IPS-18c (cell line): ENCODE data around the gene DCHS2.
"Not testable (repeated sequence)": the region's sequence is repeated elsewhere in the genome, so short reads cannot be mapped to it uniquely, and the experiment has no call there.

Experiments
- H3K4me3 ChIP-seq: 2 replicates; pipeline ENCODE4 v1.7.0; 2013; ENCODE audit warnings: low read depth, mild to moderate bottlenecking, low read length, moderate library complexity; ENCODE audit not compliant: insufficient read depth
- H3K9me3 ChIP-seq: one replicate; pipeline ENCODE4 v1.6.1; 2013; ENCODE audit warnings: mild to moderate bottlenecking, low read length, moderate library complexity; ENCODE audit not compliant: control insufficient read depth, insufficient read depth

Gene DCHS2

DNA sequence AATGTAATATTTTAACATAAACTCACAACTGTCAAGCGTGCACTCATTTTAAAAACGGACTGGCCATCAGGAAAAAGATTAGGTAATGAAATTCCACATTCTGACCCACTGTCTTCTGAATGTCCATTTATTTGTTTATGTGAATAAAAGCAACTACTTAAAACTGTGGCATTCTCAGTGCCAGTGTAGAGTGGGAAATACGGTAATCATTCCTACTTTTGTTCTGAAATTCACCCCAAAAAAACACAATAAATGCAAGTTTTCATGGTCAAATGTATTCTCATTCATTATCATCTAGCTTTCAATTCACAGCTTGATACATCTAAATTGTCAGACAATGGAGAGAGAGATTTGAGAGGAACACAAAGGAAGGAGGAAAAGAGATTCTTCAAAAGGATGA, 260.9 kb downstream of the DCHS2 start:
- Histone ChIP-seq H3K9me3 (no peaks in the 10 kb centered on the region), H3K4me3 (no peak overlapping the region)

DNA sequence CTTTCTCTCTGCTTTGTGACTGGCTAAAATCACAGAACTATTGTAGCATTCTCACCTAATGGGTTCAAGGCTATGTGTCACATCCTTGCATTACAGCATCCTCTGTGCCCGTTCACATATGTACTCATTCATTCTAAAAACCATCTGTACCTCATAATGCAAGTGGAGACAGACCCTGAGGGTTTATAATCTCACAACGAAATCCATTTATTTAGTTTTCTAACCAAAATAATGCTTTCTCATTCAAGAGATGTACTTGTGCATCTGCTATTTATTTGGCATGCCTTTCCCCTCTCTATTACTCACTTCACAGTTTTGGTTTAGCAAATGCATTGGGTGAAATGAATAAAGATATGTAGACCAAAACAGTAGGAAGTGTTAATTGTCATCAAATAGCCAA, 261.5 kb downstream of the DCHS2 start:
- Histone ChIP-seq H3K9me3 (no peaks in the 10 kb centered on the region), H3K4me3 (no peak overlapping the region)

DNA sequence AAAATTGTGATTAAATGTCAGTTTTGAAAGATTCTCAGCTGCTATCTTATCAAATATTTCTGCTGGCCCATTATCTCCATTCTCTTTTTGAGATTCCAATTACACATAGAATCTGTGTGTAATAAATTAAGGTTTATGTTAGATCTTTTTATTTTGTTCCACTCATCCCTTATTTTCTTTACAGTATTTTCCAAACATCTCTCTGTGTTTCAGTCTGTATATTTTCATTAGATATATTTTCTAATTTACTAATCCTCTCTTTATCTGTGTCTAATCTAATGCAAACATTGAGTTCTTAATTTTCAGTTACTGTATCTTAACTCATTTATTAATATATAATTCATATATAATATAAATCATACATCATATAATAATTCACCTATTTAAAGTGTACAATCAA, 268.7 kb downstream of the DCHS2 start:
- peaks cover 2% of the 10 kb centered on the region for H3K9me3 ChIP-seq
- no peak overlapping the region for H3K4me3 ChIP-seq

DNA sequence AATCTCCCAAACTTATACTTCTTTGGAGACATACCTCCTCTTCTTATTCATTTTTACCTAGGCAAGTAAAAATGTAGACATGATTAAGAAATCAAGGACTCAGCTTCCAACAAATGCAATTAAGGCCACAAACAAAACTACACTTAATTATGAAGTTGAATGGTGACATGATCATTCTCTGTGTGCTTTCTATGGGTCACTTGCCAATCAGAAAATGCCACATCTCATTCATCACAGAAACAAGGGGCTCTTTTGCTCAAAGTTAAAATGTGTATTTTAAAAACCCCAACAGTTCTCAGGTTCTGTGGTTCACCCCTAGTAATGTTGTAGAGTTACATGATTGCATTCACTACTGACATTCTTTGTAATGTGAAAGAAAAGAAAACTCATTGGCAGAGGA, 273.5 kb downstream of the DCHS2 start:
- Histone ChIP-seq H3K4me3 (no peak overlapping the region), H3K9me3 (peaks cover 2% of the 10 kb centered on the region)

DNA sequence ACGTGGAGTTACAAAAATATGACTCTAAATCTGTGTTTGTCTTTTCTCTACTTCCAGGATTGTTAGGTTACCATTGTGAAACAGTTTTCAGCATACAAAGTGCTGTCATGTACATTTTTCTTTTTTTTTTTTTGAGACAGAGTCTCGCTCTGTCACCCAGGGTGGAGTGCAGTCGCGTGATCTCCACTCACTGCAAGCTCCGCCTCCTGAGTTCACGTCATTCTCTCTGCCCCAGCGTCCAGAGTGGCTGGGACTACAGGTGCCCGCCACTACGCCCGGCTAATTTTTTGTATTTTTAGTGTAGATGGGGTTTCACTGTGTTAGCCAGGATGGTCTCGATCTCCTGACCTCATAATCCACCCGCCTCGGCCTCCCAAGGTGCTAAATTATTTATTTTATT, 274.2 kb downstream of the DCHS2 start:
- not testable (repeated sequence) for H3K9me3 ChIP-seq, H3K4me3 ChIP-seq

DNA sequence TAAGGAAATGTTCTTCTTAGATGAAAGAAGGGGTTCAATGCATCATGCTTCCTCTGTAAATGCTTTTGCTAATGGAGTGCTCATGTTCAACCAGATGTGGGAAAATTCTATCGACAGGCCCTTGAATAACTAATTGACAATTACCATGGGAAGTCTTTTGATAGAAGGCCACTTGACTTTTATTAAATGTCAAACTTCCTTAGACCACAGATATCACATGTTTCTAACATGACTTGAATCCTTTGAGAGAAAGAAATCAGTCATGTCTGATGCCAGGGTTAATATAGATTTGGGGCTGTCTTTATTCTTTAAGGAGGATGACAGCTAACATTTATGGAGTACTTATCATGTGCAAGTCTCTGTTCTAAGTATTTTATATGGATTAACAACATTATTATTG, 280.1 kb downstream of the DCHS2 start:
- H3K9me3 ChIP-seq, result no peaks in the 10 kb centered on the region
- no peak overlapping the region for H3K4me3 ChIP-seq

DNA sequence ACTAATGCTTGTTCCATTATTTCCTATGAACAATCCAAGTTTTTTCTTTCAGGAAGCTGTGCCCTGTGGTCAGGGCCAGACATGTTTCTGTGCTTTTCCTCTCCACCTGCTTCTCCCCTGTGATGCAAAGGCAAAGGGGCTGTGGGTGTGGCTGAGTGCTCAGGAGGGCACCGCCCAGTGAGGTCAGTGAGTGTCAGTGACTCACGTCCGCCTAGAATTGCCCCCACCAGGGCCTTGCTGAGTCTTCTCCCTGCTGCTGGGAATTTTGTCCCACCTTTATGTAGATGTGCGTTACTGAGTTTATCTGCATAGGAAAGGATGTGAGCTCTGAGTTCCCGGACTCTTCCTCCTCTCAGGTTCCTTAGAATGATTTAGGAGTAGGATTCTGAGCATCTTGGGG, 283.2 kb downstream of the DCHS2 start:
- H3K4me3 ChIP-seq, result no peak overlapping the region
- no peaks in the 10 kb centered on the region for H3K9me3 ChIP-seq

DNA sequence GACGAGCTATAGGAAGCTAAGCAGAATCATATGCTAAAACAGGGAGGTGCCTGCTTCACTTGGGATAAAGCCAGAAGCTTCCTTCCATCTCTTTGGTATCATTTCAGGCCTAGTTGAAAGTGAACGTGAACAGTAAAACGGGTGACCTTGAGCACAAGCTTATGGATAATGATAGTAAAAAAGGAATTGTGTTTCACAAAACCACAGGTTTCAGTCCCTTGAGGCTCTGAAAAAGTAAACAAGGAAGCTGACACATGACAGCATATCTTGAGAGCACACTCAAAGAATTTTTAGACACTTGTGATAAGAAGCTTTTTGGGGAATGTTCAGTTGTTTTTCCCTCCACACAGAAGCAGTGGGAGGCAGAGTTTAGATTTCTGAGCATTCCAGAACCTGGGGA, 286.1 kb downstream of the DCHS2 start:
- Histone ChIP-seq H3K4me3 (no peak overlapping the region), H3K9me3 (no peaks in the 10 kb centered on the region)

DNA sequence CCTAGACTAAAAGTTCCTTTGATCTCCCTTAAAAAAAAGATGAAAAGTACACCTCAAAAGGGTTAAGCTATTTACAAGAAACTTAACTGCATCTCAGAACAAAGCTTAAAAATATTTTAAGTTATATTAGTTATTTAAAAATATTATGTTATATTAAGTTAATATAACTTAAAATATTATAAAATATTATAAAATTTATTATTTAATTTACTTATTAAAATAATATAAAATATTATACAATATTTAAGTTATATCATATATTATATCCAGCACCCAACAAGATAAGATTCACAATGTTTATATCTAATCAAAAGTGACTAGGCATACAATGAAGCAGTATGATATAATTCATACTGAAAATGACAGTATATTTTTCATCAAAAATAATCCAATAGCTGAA, 296.9 kb downstream of the DCHS2 start:
- no peaks in the 10 kb centered on the region for H3K9me3 ChIP-seq
- H3K4me3 ChIP-seq, result no peak overlapping the region

DNA sequence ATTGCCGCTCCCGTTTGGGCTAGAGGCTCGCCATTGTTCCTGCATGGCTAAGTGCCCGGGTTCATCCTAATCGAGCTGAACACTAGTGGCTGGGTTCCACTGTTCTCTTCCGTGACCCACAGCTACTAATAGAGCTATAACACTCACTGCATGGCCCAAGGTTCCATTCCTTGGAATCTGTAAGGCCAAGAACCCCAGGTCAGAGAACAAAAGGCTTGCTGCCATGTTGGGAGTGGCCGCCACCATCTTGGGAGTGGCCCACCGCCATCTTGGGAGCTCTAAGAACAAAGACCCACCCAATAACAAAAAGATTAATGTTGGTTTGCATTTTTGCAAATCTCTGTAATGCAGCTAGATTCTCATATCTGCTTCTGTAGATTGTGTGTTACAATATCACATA, 299.0 kb downstream of the DCHS2 start:
- H3K4me3 ChIP-seq, result no peak overlapping the region
- H3K9me3 ChIP-seq, result no peaks in the 10 kb centered on the region

DNA sequence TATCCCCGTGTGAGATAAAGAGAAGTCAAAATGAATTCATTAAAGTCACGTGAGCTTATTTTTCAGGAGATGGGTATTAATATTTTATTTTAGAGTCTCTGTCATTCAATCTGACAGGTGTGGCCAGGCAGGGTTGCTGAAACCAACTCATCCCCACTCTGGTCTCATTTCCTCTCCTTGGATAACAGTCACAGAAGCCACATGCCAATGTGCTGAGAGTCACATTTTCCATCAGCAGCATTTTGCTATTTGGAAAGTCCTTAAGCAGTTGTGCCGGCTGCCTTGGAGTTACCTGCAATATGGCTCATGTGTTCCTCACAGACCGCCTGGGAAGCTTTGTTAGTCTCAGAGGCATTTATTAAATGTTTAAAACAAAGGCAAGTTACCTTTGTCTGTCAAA, 302.3 kb downstream of the DCHS2 start:
- Histone ChIP-seq H3K4me3 (no peak overlapping the region), H3K9me3 (no peaks in the 10 kb centered on the region)

DNA sequence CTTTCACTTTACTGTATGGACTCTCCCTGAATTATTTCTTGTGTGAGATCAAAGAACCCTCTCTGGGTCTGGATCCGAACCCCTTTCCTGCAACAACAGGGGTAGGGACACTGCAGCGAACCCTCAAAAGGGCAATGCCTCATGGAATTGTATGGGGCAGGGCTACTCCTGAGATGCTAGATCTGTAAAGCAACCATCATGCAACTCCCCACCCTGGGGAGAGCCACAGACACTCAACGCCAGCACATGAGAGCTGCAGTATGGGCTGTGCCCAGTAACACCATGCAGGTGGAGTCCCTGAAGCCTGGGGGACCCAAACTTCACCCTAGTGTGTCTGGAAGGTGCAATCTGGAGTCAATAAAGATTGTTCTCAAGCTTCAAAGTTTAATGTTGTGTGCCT, 304.7 kb downstream of the DCHS2 start:
- Histone ChIP-seq H3K4me3 (no peak overlapping the region), H3K9me3 (no peaks in the 10 kb centered on the region)

DNA sequence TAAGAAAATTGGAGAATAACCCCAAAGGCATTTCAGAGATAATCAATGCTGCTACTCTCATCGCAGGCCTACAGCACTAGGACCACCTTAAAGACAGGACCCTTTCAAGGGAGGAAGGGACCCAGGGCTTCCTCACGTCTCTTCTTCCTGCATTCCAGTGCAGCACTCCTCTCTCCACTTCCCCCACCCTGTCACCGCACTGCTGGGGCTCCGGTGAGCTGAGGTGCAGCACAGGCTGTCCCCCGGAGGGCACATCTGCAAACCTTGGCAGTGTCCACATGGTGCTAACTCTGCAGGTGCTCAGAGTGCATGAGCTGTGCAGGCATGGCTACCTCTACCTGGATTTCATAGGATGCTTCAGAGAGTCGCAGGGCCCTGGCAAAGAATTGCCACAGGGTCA, 305.6 kb downstream of the DCHS2 start:
- no peaks in the 10 kb centered on the region for H3K9me3 ChIP-seq
- no peak overlapping the region for H3K4me3 ChIP-seq

DNA sequence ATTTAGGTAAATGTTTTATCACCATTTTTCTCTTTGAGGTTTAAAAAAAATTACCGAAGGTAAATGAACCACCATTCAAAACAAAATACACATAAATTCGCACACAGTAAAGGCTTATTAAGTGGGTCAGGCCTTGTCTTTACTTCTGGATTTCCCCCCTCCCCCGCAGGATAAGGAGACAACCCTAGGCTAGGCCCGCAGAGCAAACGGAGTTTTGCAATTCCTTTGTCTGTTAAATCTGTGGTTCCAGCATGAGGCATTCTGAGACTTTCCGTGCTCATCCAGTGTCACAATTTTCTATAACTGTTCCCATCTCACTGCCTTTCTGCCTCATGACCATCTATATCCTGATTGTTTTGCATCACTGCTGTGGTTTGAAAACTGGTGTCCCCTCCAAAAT, 307.4 kb downstream of the DCHS2 start:
- Histone ChIP-seq H3K9me3 (no peaks in the 10 kb centered on the region), H3K4me3 (no peak overlapping the region)

DNA sequence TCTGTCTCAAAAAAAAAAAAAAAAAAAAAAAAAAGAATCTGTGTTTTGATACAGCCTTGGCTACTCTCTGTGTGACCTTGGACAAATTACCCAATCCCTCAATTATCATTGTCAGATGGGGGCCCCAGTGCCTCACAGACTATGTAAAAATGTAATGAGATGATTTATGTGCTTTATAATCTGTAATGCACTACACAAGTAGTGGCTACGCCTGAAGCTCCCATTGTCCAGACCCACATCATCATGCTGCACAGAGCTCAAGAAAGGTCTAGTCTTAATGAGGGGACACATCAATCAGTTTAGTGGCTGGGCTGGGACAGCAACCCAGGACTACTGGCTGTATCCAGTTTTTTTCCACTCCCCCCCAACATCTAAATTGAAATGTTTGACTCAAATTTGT, 308.3 kb downstream of the DCHS2 start:
- H3K4me3 ChIP-seq, result no peak overlapping the region
- no peaks in the 10 kb centered on the region for H3K9me3 ChIP-seq
